A673 (cell line): ENCODE results near the gene CPA2. TPM values are rescaled to one million over a fixed set of nuclear protein-coding genes. Genes with fewer than 3 reads are reported as not detected.

Source experiments
- BruUV-seq: library from RNA; stranded (reverse); fragments of 400-500 nt; replicated peaks from 2 replicates; lab custom pipeline; 2021; lab: Mats Ljungman, UMichigan
- CTCF ChIA-PET: fragments of 300-600 bp; sonication (Branson Sonifier 250); formaldehyde crosslinking; loops from one replicate; lab custom pipeline; 2022; ENCODE audit warnings: antibody characterized with exemption; lab: Charles Lee
- POLR2A ChIA-PET: fragments of 300-600 bp; sonication (Branson Sonifier 250); formaldehyde crosslinking; loops from one replicate; lab custom pipeline; 2022; ENCODE audit warnings: antibody characterized with exemption; ENCODE audit not compliant: low non-redundant PET; lab: Charles Lee
- DNase-seq: peaks from one replicate; pipeline ENCODE4 v3.0.0-alpha.2; 2015; ENCODE audit warnings: low spot score
- H3K27ac ChIP-seq: fragments of 200-600 bp; sonication (generic); 2 replicates; pipeline ENCODE4 v1.5.1; 2016; ENCODE audit warnings: mixed run types, low read depth, mild to moderate bottlenecking, mixed read lengths, antibody characterized with exemption, low read length; ENCODE audit not compliant: poor library complexity, severe bottlenecking
- H3K27me3 ChIP-seq: fragments of 200-600 bp; sonication (generic); replicated peaks from 2 replicates; pipeline ENCODE4 v1.6.1; 2017; ENCODE audit warnings: mixed run types, low read depth, mild to moderate bottlenecking, mixed read lengths, antibody characterized with exemption, low read length; ENCODE audit not compliant: insufficient read depth, poor library complexity
- H3K36me3 ChIP-seq: fragments of 200-600 bp; sonication (generic); 2 replicates; pipeline ENCODE4 v1.6.1; 2016; ENCODE audit warnings: mixed run types, mild to moderate bottlenecking, mixed read lengths, antibody characterized with exemption, low read length; ENCODE audit not compliant: insufficient read depth, poor library complexity, severe bottlenecking
- H3K4me1 ChIP-seq: fragments of 200-600 bp; sonication (generic); 2 replicates; pipeline ENCODE4 v1.6.1; 2017; ENCODE audit warnings: mixed run types, mild to moderate bottlenecking, mixed read lengths, antibody characterized with exemption, low read length; ENCODE audit not compliant: insufficient read depth, poor library complexity, severe bottlenecking
- H3K4me3 ChIP-seq: fragments of 200-600 bp; sonication (generic); 2 replicates; pipeline ENCODE4 v1.5.1; 2016; ENCODE audit warnings: low read depth, mixed run types, mild to moderate bottlenecking, mixed read lengths, low read length; ENCODE audit not compliant: poor library complexity, severe bottlenecking
- H3K9me3 ChIP-seq: fragments of 200-600 bp; sonication (generic); 2 replicates; pipeline ENCODE4 v1.6.1; 2016; ENCODE audit warnings: mixed run types, low read depth, mild to moderate bottlenecking, mixed read lengths, antibody characterized with exemption, low read length; ENCODE audit not compliant: poor library complexity, severe bottlenecking
- EZH2 ChIP-seq: fragments of 200-600 bp; sonication (generic); IDR thresholded peaks from 2 replicates; pipeline ENCODE4 v1.6.1; 2017; ENCODE audit warnings: borderline replicate concordance, low read depth, mild to moderate bottlenecking, mixed read lengths, antibody characterized with exemption, low read length; ENCODE audit not compliant: poor library complexity, severe bottlenecking
- intact Hi-C: fragments of 100-400 bp; cut with micrococcal nuclease; formaldehyde crosslinking; loops from one replicate; pipeline ENCODE4 v1.10.0; 2022; ENCODE audit not compliant: unreplicated experiment
- total RNA-seq: library from RNA; stranded (reverse); gene quantifications from 2 replicates; pipeline ENCODE4 v1.2.3, GENCODE V29; 2021

CPA2 gene
- total RNA-seq, 1 experiment from 2014 or later: 0.43 TPM

- no TSS peak for BruUV-seq
- no peak overlapping the region for H3K27ac ChIP-seq
- DNase-seq: no peak
- no peaks in the 10 kb centered on the region for H3K27me3 ChIP-seq
- intact Hi-C loops: no loop called here
- H3K4me1 ChIP-seq: no peaks in the 10 kb centered on the region
- H3K4me3 ChIP-seq: no peak overlapping the region
- no peak for TF ChIP-seq EZH2
- no peaks in the 10 kb centered on the region for H3K36me3 ChIP-seq
- ChIA-PET CTCF (no interaction called here), POLR2A (interaction anchor here (0.6 kb wide), 1 partner anchor 94 kb away, joined by 3 read pairs; no protein-coding TSS in a partner anchor)
- H3K9me3 ChIP-seq: no peaks in the 10 kb centered on the region
These were observed 71.6 kb downstream of the CPA2 start for GRCh38 chr7:130338233-130338632.

Other genes with a start within 250 kb of the CPA2 start
- gene ZC3HC1, start 215.5 kb upstream of the CPA2 start, total RNA-seq: 34.1 and 40.7 TPM in 2 replicates
- gene KLHDC10, start 196.3 kb upstream of the CPA2 start, total RNA-seq: 31.4 and 37.5 TPM in 2 replicates
- 45.8 and 46.7 TPM in 2 replicates for gene TMEM209, start 61.5 kb upstream of the CPA2 start, total RNA-seq
- not detected in 2 replicates for gene SSMEM1, start 59.0 kb upstream of the CPA2 start, total RNA-seq
- gene CPA4, start 26.3 kb downstream of the CPA2 start, total RNA-seq: 0.35 TPM in 1 of 2 replicates, not detected in the other
- not detected in 2 replicates for gene CPA5, start 78.0 kb downstream of the CPA2 start, total RNA-seq
- gene CPA1, start 113.6 kb downstream of the CPA2 start, total RNA-seq: not detected in 2 replicates
- gene CEP41, start 174.2 kb downstream of the CPA2 start, total RNA-seq: 25.0 and 25.7 TPM in 2 replicates
- gene MEST, start 225.2 kb downstream of the CPA2 start, total RNA-seq: 34.9 and 37.4 TPM in 2 replicates